Mesenchymal stem cell (in vitro differentiated cells and primary cell): ENCODE measurements around the gene MUSTN1.

Experiments
- DNase-seq: peaks from one replicate; pipeline ENCODE4 v3.0.0-alpha.2; 2013
- H2AFZ ChIP-seq: one replicate; pipeline ENCODE4 v1.6.1; 2013; ENCODE audit warnings: low read depth, mild to moderate bottlenecking, control low read depth, inconsistent platforms, low read length, moderate library complexity
- H2AK5ac ChIP-seq: 2 replicates; pipeline ENCODE4 v1.6.1; 2013; ENCODE audit warnings: low read length, moderate library complexity, mild to moderate bottlenecking, inconsistent platforms; ENCODE audit not compliant: severe bottlenecking
- H2BK120ac ChIP-seq: one replicate; pipeline ENCODE4 v1.6.1; 2013; ENCODE audit warnings: low read depth, mild to moderate bottlenecking, inconsistent platforms, low read length, moderate library complexity
- H2BK12ac ChIP-seq, 2 experiments: one replicate each; pipeline ENCODE4 v1.6.1; 2013; ENCODE audit warnings: inconsistent platforms in 2 of 2, low read length in 2 of 2, mild to moderate bottlenecking in 2 of 2, moderate library complexity in 2 of 2, control low read depth in 1 of 2
- H2BK15ac ChIP-seq: one replicate; pipeline ENCODE4 v1.6.1; 2013; ENCODE audit warnings: mild to moderate bottlenecking, low read depth, inconsistent platforms; ENCODE audit not compliant: poor library complexity, severe bottlenecking
- H2BK5ac ChIP-seq: 2 replicates; pipeline ENCODE4 v1.6.1; 2013; ENCODE audit warnings: low read depth, mild to moderate bottlenecking, low read length, control low read depth, inconsistent platforms; ENCODE audit not compliant: poor library complexity, severe bottlenecking
- H3K14ac ChIP-seq, 2 experiments: one replicate each; pipeline ENCODE4 v1.6.1; 2013; ENCODE audit warnings: inconsistent platforms in 2 of 2, low read length in 2 of 2, control low read depth in 1 of 2, mild to moderate bottlenecking in 1 of 2, moderate library complexity in 1 of 2
- H3K18ac ChIP-seq, 2 experiments: one replicate each; pipeline ENCODE4 v1.6.1; 2013; ENCODE audit warnings: inconsistent platforms in 2 of 2, low read length in 2 of 2, control low read depth in 1 of 2, low read depth in 1 of 2, mild to moderate bottlenecking in 1 of 2
- H3K23ac ChIP-seq, 2 experiments: one replicate each; pipeline ENCODE4 v1.6.1; 2013; ENCODE audit warnings: inconsistent platforms in 2 of 2, low read length in 2 of 2, mild to moderate bottlenecking in 2 of 2, moderate library complexity in 2 of 2, control low read depth in 1 of 2
- H3K27ac ChIP-seq: 2 replicates; pipeline ENCODE4 v1.5.1; 2013; ENCODE audit warnings: mild to moderate bottlenecking, moderate library complexity, low read length, control low read depth, inconsistent platforms; ENCODE audit not compliant: poor library complexity, severe bottlenecking
- H3K27me3 ChIP-seq, 2 experiments: 2 replicates each; pipeline versions ENCODE4 v1.6.1 to v1.7.0; 2013; ENCODE audit warnings: low read length in 2 of 2, mild to moderate bottlenecking in 2 of 2, moderate library complexity in 2 of 2, control low read depth in 1 of 2, inconsistent platforms in 1 of 2; ENCODE audit not compliant: control insufficient read depth in 1 of 2, insufficient read depth in 1 of 2
- H3K36me3 ChIP-seq, 2 experiments: 2 replicates each; pipeline versions ENCODE4 v1.6.1 to v1.7.0; 2013; ENCODE audit warnings: low read length in 2 of 2, control low read depth in 1 of 2, inconsistent platforms in 1 of 2, low read depth in 1 of 2, mild to moderate bottlenecking in 1 of 2; ENCODE audit not compliant: insufficient read depth in 2 of 2, control insufficient read depth in 1 of 2
- H3K4ac ChIP-seq, 2 experiments: one replicate each; pipeline ENCODE4 v1.6.1; 2013; ENCODE audit warnings: inconsistent platforms in 2 of 2, low read length in 2 of 2, mild to moderate bottlenecking in 2 of 2, moderate library complexity in 2 of 2, control low read depth in 1 of 2, low read depth in 1 of 2
- H3K4me1 ChIP-seq: 2 replicates; pipeline ENCODE4 v1.6.1; 2013; ENCODE audit warnings: low read depth, low read length, control low read depth; ENCODE audit not compliant: control insufficient read depth, insufficient read depth
- H3K4me2 ChIP-seq: 2 replicates; pipeline ENCODE4 v1.6.1; 2013; ENCODE audit warnings: low read length, mild to moderate bottlenecking, inconsistent platforms; ENCODE audit not compliant: poor library complexity, severe bottlenecking
- H3K4me3 ChIP-seq, 2 experiments: 2 replicates each; pipeline versions ENCODE4 v1.5.1 to v1.7.0; 2013; ENCODE audit warnings: low read length in 2 of 2, mild to moderate bottlenecking in 2 of 2, control low read depth in 1 of 2, low read depth in 1 of 2; ENCODE audit not compliant: insufficient read depth in 1 of 2
- H3K79me1 ChIP-seq: replicated peaks from 2 replicates; pipeline ENCODE4 v1.6.1; 2013; ENCODE audit warnings: mild to moderate bottlenecking, control low read depth, low read length, inconsistent platforms; ENCODE audit not compliant: poor library complexity, severe bottlenecking
- H3K9ac ChIP-seq: 2 replicates; pipeline ENCODE4 v1.7.0; 2013; ENCODE audit warnings: mild to moderate bottlenecking, low read length, moderate library complexity
- H3K9me3 ChIP-seq: 2 replicates; pipeline ENCODE4 v1.7.0; 2013; ENCODE audit warnings: mild to moderate bottlenecking, low read length; ENCODE audit not compliant: control insufficient read depth
- H4K8ac ChIP-seq: one replicate; pipeline ENCODE4 v1.6.1; 2013; ENCODE audit warnings: inconsistent platforms, mild to moderate bottlenecking, low read length, moderate library complexity
- H4K91ac ChIP-seq: one replicate; pipeline ENCODE4 v1.6.1; 2013; ENCODE audit warnings: mild to moderate bottlenecking, low read length, inconsistent platforms
- WGBS: methylation state at CpG from one replicate; pipeline ENCODE4 v1.1.7; 2013; ENCODE audit warnings: mixed read lengths; 5-methylcytosine and 5-hydroxymethylcytosine counted together

MUSTN1 gene

DNA sequence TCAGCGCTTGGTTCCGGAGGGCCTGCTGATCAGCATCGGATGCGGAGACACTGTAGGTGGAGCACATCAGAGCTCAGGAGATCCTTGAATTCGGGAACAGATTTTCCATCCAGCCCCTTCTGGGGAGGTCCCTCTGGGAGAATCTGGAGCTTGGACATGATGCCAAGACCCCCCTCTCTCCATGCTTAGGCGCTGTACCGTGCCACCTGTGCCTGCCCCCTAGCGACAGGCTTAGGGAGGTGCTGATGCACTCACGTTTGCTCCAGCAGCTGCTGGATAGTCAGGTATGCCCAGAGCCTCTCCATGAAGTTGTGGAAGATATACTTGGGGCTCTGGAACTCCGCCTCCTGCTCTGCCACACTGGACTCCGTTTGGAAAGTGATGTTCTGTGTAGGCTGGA is 14.1 kb downstream of the MUSTN1 start:
- no peak overlapping the region for H3K23ac ChIP-seq
- no peak overlapping the region for H2BK5ac ChIP-seq
- no peak overlapping the region for H4K8ac ChIP-seq
- H3K79me1 ChIP-seq: no peaks in the 10 kb centered on the region
- H2BK12ac ChIP-seq: no peak overlapping the region
- no peak overlapping the region for H3K14ac ChIP-seq
- no peak overlapping the region for H4K91ac ChIP-seq
- H3K9ac ChIP-seq: no peak overlapping the region
- peaks cover 8% of the 10 kb centered on the region for H3K4me1 ChIP-seq
- no peak overlapping the region for H3K4ac ChIP-seq
- H3K27me3 ChIP-seq: peaks cover 0 to 4% of the 10 kb centered on the region in 2 experiments
- no peak overlapping the region for H2BK120ac ChIP-seq
- H3K4me3 ChIP-seq: no peak overlapping the region
- WGBS: 46% methylated on average over 11 of the region's 11 CpGs
- no peak overlapping the region for H3K27ac ChIP-seq
- H3K18ac ChIP-seq: no peak overlapping the region
- no peak overlapping the region for H2BK15ac ChIP-seq
- H2AFZ ChIP-seq: no peak overlapping the region
- no peaks in the 10 kb centered on the region for H3K9me3 ChIP-seq
- no peak overlapping the region for H3K4me2 ChIP-seq
- no peaks in the 10 kb centered on the region for H3K36me3 ChIP-seq
- DNase-seq: peak; percentile 22
- H2AK5ac ChIP-seq: no peak overlapping the region

DNA sequence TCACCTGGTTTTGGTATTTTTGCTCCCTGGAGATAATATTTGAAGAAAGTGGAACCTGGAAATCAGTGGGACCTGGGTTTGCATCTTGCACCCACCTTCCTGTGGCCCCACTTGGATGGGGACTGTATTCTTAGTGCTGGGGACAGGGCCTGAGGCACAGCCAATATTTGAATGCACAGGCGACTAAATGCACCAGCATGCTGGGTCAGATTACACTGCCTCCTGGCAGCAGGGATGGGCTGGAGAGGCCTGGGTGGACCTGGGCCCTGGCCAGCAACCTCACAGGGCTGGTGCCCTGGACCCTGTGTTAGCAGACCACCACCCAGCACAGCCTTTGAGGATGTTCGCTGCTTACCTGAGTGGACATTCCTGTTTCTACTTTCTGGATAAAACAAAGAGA is 14.9 kb downstream of the MUSTN1 start:
- H3K23ac ChIP-seq: no peak overlapping the region
- no peak for DNase-seq
- no peak overlapping the region for H3K4me3 ChIP-seq

DNA sequence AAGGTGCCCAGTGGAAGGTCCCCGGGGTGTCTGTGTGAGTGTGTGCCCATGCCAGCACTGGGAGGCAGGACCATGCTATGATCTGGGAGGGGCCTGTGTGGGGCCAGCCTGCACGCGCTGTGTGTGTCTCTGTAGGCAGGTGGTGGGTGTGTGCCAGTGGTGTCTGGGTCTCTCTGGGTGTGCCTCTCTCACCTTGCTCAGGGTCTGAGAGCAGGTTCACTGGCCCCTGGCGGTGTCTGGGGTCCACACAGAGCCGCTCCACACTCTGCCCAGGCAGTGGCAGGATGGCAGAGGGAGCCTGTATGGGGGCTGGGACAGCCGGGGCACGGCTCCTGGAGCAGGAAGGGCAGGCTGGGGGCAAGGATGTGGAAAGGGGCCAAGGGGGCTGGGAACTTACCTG is 17.0 kb downstream of the MUSTN1 start:
- Histone ChIP-seq H2AK5ac (no peak overlapping the region), H2AFZ (no peak overlapping the region), H3K18ac (no peak overlapping the region), H3K4me1 (peaks cover 8% of the 10 kb centered on the region), H4K91ac (no peak overlapping the region), H3K9ac (no peak overlapping the region), H3K4ac (no peak overlapping the region), H3K27me3 (peaks cover 5 to 6% of the 10 kb centered on the region in 2 experiments), H2BK120ac (no peak overlapping the region), H3K4me2 (no peak overlapping the region), H3K36me3 (no peaks in the 10 kb centered on the region), H3K79me1 (no peaks in the 10 kb centered on the region), H2BK12ac (no peak overlapping the region), H2BK5ac (no peak overlapping the region), H3K4me3 (no peak overlapping the region), H4K8ac (no peak overlapping the region), H2BK15ac (no peak overlapping the region), H3K9me3 (no peaks in the 10 kb centered on the region), H3K27ac (no peak overlapping the region), H3K23ac (no peak overlapping the region), H3K14ac (peak overlapping the region in 1 of 2 experiments; percentile 38)
- no peak for DNase-seq
- 86% methylated on average over 7 of the region's 7 CpGs for WGBS

More for the DNA sequence above, 14.9 kb downstream of the MUSTN1 start:
- Histone ChIP-seq H3K4me1 (peaks cover 8% of the 10 kb centered on the region), H3K14ac (no peak overlapping the region), H2AFZ (no peak overlapping the region), H3K27me3 (peaks cover 0 to 4% of the 10 kb centered on the region in 2 experiments), H2BK12ac (no peak overlapping the region), H2AK5ac (no peak overlapping the region), H3K79me1 (no peaks in the 10 kb centered on the region), H3K4ac (no peak overlapping the region), H3K4me2 (no peak overlapping the region), H4K91ac (no peak overlapping the region), H2BK120ac (no peak overlapping the region), H2BK15ac (no peak overlapping the region), H3K27ac (no peak overlapping the region), H4K8ac (no peak overlapping the region), H3K18ac (no peak overlapping the region), H3K36me3 (no peaks in the 10 kb centered on the region), H2BK5ac (no peak overlapping the region), H3K9me3 (no peaks in the 10 kb centered on the region), H3K9ac (no peak overlapping the region)
- 90% methylated on average over 2 of the region's 2 CpGs for WGBS

DNA sequence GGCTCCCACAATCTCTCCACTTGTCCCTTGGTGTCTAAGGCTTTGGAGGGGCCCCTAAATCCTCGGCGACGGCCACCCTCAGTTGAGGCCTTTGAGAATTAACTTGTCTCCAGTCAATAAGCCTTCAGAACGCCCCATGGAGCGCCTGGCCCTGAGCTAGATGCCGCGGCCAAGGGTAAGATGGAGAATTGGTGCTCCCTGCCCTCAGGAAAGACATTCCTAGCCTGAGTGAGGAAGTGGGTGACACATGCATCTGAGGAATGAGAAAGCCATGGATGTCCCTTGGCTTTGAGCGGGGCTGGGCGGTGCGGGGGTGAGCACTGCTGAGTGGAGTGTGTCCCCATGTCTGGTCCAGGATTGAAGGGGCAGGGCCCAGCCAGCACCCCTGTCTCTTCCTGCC is 17.6 kb downstream of the MUSTN1 start:
- no peak overlapping the region for H3K9ac ChIP-seq
- H3K4me1 ChIP-seq: peaks cover 8% of the 10 kb centered on the region
- no peak overlapping the region for H2BK120ac ChIP-seq
- peaks cover 5 to 6% of the 10 kb centered on the region in 2 experiments for H3K27me3 ChIP-seq
- no peak overlapping the region for H3K23ac ChIP-seq
- no peak for DNase-seq
- no peaks in the 10 kb centered on the region for H3K9me3 ChIP-seq
- no peak overlapping the region for H2BK12ac ChIP-seq
- H2AFZ ChIP-seq: no peak overlapping the region
- H3K27ac ChIP-seq: no peak overlapping the region
- H3K79me1 ChIP-seq: no peaks in the 10 kb centered on the region
- no peak overlapping the region for H3K4ac ChIP-seq
- no peak overlapping the region for H2AK5ac ChIP-seq
- no peak overlapping the region for H4K91ac ChIP-seq
- no peak overlapping the region for H3K4me3 ChIP-seq
- no peak overlapping the region for H3K18ac ChIP-seq
- 94% methylated on average over 10 of the region's 10 CpGs for WGBS
- H3K14ac ChIP-seq: peak overlapping the region in 1 of 2 experiments; percentile 38
- no peaks in the 10 kb centered on the region for H3K36me3 ChIP-seq
- no peak overlapping the region for H2BK15ac ChIP-seq
- H2BK5ac ChIP-seq: no peak overlapping the region
- H3K4me2 ChIP-seq: no peak overlapping the region
- H4K8ac ChIP-seq: no peak overlapping the region
